ENCODE results near the gene IFNLR1.

IFNLR1 gene

GRCh38 chr1:24121406-24121805 lies 65.7 kb downstream of the IFNLR1 start:
- DNase-seq (ENCODE audit: low read depth in 2 of 2), result no peak

GRCh38 chr1:24120965-24121364 lies 66.1 kb downstream of the IFNLR1 start:
- no peak for DNase-seq (ENCODE audit: low read depth in 2 of 2)

DNA sequence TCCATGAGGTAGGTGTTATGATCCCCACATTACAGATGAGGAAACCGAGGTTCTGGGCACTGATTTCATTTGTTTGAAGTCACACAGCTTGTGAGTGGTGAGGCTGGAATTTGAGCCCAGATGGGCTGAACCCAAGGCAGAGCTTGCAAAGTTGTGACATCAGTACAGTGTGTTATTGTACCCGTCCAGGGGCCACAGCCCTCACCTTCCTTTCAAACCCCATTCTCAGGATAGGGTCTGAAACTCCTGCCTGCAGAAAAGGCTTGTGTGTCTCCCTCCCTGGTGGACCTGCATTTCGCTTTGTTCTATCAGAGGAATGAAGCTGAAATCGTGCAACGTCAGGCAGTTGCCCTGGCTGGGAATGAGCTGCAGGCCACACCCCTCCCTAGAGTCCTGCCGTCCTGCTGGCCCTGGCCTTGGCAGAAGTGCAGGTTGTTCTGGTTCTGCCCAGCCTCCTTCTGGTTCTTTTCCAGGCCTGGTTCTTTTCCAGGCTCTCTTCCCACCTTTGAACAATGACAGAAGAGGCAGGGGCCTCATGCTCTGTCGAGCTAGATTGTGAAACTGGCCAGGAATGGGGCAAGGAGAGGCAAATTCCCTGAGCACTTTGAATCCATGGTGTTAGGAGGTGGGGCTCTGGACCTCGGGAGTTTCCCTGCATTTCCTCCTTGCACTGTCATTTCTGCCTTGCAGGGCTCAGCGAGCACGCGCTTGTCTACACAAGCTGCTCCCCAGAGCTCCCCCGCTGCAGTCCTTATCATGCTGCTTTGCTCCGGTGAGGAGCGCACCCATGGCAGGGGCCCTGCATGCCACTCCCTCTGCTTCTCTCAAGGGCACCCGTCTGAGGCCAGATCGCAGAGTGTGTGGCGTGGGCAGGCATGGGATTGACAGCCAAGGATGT lies 67.0 kb downstream of the IFNLR1 start:
- DNase-seq (ENCODE audit: low read depth in 2 of 2), result no peak

- no peak for DNase-seq (ENCODE audit: low read depth in 2 of 2)
These were observed 67.6 kb downstream of the IFNLR1 start for GRCh38 chr1:24119489-24119858.

DNA sequence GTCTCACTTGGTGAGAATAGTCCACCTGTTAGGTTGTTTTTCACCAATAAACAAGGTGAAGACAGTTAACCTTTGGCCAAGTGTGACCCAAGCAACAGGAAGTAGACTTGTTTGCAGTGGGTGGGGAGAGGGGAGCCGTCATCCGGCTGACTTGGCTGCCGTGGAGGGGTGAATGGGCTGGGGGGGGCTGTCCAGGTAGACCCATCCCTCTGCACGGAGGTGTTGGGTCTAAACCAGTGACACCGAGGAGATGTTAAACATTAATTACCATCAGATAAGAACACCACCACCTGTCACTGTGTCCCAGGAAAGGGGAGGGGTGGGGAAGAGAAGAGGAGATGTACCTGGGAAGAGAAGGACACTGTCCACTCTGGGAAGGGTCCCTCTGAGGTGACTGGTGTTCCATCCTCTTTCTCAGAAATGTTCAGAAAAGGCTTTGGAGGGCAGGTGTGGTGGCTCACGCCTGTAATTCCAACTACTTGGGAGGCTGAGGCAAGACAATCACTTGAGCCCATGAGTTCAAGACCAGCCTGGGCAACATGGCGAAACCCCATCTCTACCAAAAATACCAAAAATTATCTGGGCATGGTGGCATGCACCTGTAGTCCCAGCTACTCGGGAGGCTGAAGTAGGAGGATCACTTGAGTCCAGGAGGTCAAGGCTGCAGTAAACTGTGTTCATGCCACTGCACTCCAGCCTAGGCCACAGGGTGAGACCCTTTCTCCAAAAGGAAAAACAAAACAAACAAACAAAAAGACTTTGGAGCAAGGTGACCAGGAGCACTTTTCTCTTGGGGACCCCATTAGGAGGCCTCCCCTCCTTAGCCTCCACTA lies 68.5 kb downstream of the IFNLR1 start:
- no peak for DNase-seq (ENCODE audit: low read depth in 2 of 2)

GRCh38 chr1:24117722-24118409 lies 69.2 kb downstream of the IFNLR1 start:
- DNase-seq (ENCODE audit: low read depth in 2 of 2), result no peak

GRCh38 chr1:24117132-24117531 lies 70.0 kb downstream of the IFNLR1 start:
- no peak for DNase-seq (ENCODE audit: low read depth in 2 of 2)

DNA sequence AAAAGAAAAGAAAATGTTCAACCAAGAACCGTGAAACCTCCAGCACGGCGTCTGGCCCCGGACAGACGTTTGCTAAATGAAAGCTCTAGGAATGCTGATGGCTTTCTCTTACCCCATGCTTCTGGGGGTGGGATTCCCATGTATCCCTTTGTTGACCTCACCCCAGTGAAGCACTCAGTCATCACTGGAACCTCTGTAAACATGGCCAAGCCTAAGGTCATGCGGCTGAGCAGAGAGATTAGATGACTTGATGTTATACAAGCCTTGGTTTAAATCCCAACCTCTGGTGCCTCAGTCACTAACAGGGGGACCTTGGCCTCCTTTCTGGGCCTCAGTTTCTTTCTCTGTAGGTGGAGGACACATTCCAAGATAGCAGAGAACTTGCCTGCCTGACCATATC lies 72.3 kb downstream of the IFNLR1 start:
- DNase-seq (ENCODE audit: low read depth in 2 of 2), result no peak

GRCh38 chr1:24113641-24114033 lies 73.5 kb downstream of the IFNLR1 start:
- no peak for DNase-seq (ENCODE audit: low read depth in 2 of 2)

- DNase-seq (ENCODE audit: low read depth in 2 of 2), result peak in 1 of 2 donors; percentile 11
These were observed 74.9 kb downstream of the IFNLR1 start, which contains the start of gene MYOM3 for GRCh38 chr1:24111996-24112779. MYOM3 (minus strand) TSS chr1:24112135; CDS start chr1:24108636, 3,499 bp downstream.

DNA sequence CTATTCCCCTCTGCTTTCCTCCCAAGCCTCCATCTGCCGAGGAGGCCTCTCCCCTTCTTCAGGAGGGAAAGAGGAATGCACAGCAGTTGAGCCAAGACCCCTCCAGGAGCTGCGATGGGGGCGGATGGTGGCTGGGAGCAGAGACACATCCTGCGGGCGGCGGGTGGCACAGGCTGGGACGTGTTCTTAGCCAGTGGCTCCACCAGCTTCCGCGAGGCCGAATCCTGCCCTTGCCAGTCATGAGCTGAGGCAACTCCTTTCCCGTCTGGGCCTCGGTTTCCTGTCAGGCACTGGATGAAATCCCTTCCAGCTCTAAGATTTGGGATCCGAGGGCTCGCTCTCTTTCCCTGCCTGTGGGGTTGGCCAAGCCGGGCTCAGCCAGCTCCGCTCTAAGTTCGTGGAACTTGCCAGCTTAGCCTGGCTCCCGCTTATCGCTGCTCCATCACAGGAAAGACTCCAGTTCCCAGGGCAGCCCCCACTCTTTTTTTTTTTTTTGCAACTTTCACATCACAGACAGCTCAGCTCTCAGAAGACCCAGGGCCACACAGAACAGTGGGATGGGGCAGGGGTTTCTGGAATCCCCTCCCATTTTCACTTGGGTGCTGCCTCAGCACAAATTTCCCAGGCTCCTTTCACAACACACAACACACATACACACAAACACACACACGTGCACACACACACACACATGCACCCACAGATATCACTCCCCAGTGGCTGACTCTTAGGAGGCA lies 75.7 kb downstream of the IFNLR1 start:
- no peak for DNase-seq (ENCODE audit: low read depth in 2 of 2)

- DNase-seq (ENCODE audit: low read depth in 2 of 2), result no peak
These were observed 76.3 kb downstream of the IFNLR1 start for GRCh38 chr1:24110642-24111261.

DNA sequence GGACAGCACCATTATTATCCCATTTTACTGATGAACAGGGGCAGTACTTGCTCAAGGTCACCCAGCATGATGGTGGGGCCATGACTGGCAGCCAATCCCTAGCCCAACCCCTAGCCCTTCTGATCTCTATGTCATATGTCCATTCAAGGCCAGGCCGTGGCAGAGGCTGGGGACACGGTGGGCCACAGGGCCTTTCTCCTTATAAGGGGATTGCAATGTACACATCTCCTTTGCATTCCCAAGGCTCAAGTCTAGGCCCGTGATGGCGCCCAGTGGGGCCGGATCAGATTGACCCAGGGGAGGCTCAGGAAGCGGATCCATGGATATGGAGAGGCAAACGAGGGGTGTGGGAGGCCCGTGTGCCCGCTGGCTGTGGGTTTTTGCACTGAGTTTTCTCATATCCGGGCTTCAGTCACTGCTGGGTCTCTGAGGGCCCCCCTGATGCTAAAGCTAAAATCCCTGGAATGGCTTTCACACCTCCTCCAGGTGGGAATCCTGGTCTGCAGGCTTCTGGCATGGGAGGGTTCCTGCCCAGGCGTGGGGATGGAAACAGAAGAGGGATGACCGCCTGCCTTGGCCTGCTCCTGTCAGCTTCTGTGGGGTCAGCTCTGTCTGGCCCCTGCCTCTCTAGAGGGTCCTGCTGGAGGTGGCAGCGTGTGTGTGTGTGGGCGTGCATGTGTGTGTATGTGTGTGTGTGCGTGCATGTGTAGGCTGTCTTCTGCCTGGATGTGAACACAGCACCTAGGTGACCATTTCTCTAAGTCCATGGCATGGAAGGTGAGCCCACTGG lies 77.2 kb downstream of the IFNLR1 start:
- no peak for DNase-seq (ENCODE audit: low read depth in 2 of 2)

- DNase-seq (ENCODE audit: low read depth in 2 of 2), result no peak
These were observed 78.0 kb downstream of the IFNLR1 start for GRCh38 chr1:24109166-24109483.

DNA sequence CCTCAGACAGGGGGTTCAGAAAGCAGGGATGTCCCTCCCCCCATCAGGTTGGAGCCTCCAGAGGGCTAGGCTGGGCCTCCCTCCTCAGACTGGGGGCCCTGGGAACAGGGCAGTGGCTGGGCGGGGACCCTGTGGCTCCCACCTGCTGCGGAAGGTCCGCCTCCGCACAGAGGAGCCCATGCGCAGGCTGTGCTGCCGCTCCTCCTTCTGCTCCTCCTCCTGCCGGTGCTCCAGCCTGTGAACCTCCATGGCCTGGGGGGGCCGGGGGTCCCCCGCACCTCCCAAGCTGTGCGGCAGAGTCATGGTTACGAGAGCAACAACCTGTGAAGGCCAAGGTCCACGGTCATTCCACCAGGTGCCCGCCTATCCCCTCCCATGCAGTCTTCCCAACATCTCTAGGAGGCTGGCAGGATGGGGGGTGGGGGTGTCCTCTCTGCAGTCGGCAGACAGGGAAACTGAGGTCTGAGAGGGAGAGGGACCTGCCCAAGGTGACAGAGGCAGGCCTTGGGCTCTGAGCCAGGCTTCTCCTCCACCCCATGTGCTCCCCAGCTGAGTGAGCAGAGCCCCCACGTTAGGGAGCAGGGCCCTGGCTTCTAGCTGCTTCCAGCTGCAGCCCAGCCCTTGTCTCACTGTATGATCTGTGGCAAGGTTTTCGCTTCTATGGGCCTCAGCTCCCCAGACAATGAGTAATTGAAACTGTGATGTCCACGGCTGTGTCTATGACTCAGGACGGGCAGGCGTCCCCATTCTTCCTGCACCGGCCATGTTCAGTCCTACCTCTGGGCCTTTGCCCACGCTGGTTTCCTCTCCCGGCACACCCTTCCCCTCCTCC lies 78.5 kb downstream of the IFNLR1 start:
- no peak for DNase-seq (ENCODE audit: low read depth in 2 of 2)

DNA sequence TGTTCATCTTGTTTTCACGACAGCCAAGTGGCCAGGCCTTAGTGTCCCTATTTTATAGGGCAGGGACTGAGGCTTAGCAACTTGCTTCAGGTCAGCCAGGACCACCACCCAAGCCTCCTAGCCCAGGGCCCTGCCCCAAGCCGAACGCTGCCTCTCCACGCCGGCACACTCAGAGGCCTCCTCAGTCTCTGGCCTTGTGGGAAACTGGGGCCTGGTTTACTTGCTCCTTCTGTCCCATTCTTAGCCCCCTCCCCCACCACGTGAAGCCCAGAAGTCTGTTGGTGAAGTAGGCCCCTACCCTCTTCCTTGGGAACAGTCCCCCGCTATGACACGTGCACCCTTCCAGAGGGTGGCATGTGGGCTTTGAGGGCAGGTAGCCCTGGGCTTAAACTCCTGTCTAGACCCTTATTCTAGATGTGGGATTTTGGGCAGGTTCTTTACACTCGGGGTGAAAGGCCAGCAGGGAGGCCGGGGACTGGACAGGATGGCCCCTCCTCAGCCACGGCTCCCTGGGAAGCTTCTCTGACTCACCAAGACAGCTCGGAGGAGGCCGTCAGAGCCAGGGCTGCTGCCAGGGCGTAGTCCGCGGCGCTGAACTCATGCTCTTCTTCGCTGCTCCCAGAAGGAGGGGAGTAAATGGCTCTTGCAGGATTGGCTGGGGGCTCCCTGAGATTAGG lies 79.5 kb downstream of the IFNLR1 start:
- DNase-seq (ENCODE audit: low read depth in 2 of 2), result no peak

- DNase-seq (ENCODE audit: low read depth in 2 of 2), result no peak
These were observed 81.5 kb downstream of the IFNLR1 start for GRCh38 chr1:24105368-24106160.
